Panc1 (cell line): ENCODE measurements around the gene BCR.

Experiments
- POLR2AphosphoS5 ChIP-seq: IDR thresholded peaks from 2 replicates; pipeline ENCODE4 v1.6.1; 2012; ENCODE audit warnings: mild to moderate bottlenecking, low read depth, low read length, moderate library complexity
- REST ChIP-seq, 2 experiments: IDR thresholded peaks; 2 replicates each; pipeline ENCODE4 v1.6.1; 2011 to 2012; ENCODE audit warnings: low read depth in 2 of 2, control low read depth in 1 of 2, low read length in 1 of 2, mild to moderate bottlenecking in 1 of 2, moderate library complexity in 1 of 2; ENCODE audit not compliant: insufficient read depth in 1 of 2
- SIN3A ChIP-seq: IDR thresholded peaks from 2 replicates; pipeline ENCODE4 v1.6.1; 2012; ENCODE audit warnings: low read depth, mild to moderate bottlenecking, low read length, moderate library complexity, borderline replicate concordance; ENCODE audit not compliant: insufficient read depth
- TF ChIP-seq, protein P1 (sequence below): fragments of 450-650 bp; IDR thresholded peaks from 2 replicates; pipeline ENCODE4 v1.5.1; 2017; ENCODE audit warnings: mild to moderate bottlenecking

- TF ChIP-seq, protein P1, sequence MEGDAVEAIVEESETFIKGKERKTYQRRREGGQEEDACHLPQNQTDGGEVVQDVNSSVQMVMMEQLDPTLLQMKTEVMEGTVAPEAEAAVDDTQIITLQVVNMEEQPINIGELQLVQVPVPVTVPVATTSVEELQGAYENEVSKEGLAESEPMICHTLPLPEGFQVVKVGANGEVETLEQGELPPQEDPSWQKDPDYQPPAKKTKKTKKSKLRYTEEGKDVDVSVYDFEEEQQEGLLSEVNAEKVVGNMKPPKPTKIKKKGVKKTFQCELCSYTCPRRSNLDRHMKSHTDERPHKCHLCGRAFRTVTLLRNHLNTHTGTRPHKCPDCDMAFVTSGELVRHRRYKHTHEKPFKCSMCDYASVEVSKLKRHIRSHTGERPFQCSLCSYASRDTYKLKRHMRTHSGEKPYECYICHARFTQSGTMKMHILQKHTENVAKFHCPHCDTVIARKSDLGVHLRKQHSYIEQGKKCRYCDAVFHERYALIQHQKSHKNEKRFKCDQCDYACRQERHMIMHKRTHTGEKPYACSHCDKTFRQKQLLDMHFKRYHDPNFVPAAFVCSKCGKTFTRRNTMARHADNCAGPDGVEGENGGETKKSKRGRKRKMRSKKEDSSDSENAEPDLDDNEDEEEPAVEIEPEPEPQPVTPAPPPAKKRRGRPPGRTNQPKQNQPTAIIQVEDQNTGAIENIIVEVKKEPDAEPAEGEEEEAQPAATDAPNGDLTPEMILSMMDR = no peak
- TF ChIP-seq POLR2AphosphoS5 (no peak), SIN3A (no peak), REST (IDR thresholded peaks at IDR 0.05; ENCODE audit: insufficient read depth in 1 of 2, low read depth in 2 of 2, low read length in 1 of 2) (no peak)
Observed at GRCh38 chr22:23182309-23183060, 2.2 kb downstream of the BCR start.
